Smooth muscle cell of the coronary artery (primary cell): ENCODE measurements around the gene ADGRV1. TPM values are rescaled to one million over a fixed set of nuclear protein-coding genes. Genes with fewer than 3 reads are reported as not detected.

Source experiments
- total RNA-seq: library from RNA; depleted of rRNA; stranded (reverse); fragments of >200 nt; gene quantifications from 2 replicates; pipeline ENCODE4 v1.2.3, GENCODE V29; 2014; ENCODE audit warnings: low replicate concordance

The ADGRV1 gene
- total RNA-seq, result 0.08 and 0.59 TPM in 2 replicates

GRCh38 chr5:90558344-90559192, at the start of gene ADGRV1:
Gene ADGRV1 (plus strand): TSS chr5:90558797. CDS start chr5:90558896, 99 bp downstream.

GRCh38 chr5:90529194-90529938, 29.2 kb upstream of the ADGRV1 start, which contains the start of gene LYSMD3:
Gene LYSMD3 (minus strand): TSS chr5:90529584. CDS start chr5:90525289, 4,295 bp downstream.

Other genes with a start within 250 kb of the ADGRV1 start
- gene CETN3, start 149.0 kb upstream of the ADGRV1 start, total RNA-seq, result 11.6 and 12.3 TPM in 2 replicates
- gene MBLAC2, start 84.0 kb upstream of the ADGRV1 start, total RNA-seq, result 2.1 and 4.4 TPM in 2 replicates
- gene POLR3G, start 83.9 kb upstream of the ADGRV1 start, total RNA-seq, result 1.9 and 2.8 TPM in 2 replicates
- gene LYSMD3, start 29.2 kb upstream of the ADGRV1 start, total RNA-seq, result 10.4 and 16.2 TPM in 2 replicates